HG03565 (cell line): ENCODE measurements around the gene PHTF2.
"Not testable (repeated sequence)": the region's sequence is repeated elsewhere in the genome, so short reads cannot be mapped to it uniquely, and the experiment has no call there.

Experiments used
- ATAC-seq: cut with Tn5 transposase; IDR thresholded peaks from one replicate; pipeline ENCODE4 v1.9.1; 2021; ENCODE audit warnings: mild to moderate bottlenecking, moderate library complexity; ENCODE audit not compliant: unreplicated experiment

PHTF2 gene

DNA sequence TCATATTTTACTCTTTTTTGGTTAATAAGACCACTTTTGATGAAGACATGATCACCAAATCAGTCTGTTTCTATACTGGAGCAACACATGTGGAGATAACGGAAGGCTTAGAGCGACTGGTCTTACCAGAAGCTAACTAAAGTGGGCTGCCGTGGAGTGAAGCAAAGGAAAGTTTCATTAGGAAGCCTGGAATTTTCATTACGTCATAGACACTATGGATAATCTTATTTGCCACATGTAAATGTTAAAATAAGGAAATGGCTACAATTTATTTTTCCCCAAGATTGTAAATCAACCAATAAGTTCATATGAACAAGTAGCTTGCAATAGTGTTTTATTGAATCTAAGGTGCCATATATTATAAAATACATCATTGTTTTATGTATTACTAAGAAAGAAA, 185.4 kb downstream of the PHTF2 start:
- ATAC-seq, result no peak

DNA sequence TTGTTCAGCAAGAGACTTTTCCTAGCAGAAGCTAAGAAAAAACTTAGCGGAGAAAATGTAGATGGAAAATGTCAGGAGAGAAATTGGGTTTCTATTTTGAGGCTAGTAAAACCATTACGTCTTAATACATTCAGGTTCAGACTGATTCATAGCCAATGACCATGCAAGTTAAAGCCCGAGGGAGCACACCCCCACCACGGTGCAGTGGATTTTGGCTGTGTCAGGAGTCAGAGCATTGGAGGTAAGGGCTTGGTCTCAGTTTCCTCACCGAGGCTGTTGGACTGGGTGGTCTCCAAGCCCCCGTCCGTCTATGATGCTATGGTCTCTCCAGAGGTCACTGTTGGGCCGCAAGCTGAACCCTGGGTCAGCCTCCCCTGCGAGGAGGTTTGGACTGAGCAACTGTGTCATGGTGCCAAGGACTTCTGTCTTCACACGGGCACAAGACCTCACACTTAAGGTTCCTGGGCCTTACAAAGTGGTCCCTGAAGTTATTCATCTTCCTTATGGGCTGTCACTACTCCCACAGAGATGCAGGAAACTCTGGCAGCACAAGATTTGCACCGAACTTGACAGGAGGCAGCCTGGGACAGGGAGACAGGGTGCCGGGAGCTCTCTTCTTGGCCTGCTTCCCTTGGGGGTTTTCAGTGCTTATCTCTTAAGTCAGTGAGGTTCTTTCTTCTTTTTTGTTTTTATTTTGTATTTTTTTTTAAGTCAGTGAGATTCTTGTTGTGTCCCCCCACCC, 186.8 kb downstream of the PHTF2 start:
- ATAC-seq, result no peak

DNA sequence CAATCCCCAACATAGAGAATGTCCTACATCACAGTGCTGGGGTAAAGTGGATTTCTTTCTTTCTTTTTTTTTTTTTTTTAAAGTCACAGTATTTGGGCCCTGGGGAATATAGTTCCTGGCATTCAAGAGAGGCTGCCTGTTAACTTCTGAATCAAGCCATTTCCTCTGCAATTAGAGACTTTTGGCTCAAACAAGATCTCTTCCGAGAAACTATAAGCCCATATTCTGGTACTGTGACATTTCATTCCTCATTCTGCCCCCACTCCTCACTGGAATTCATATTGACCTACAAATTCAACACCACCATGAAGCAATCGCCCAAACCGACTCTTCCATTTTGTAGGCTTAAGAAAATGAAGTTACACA, 187.4 kb downstream of the PHTF2 start:
- no peak for ATAC-seq

DNA sequence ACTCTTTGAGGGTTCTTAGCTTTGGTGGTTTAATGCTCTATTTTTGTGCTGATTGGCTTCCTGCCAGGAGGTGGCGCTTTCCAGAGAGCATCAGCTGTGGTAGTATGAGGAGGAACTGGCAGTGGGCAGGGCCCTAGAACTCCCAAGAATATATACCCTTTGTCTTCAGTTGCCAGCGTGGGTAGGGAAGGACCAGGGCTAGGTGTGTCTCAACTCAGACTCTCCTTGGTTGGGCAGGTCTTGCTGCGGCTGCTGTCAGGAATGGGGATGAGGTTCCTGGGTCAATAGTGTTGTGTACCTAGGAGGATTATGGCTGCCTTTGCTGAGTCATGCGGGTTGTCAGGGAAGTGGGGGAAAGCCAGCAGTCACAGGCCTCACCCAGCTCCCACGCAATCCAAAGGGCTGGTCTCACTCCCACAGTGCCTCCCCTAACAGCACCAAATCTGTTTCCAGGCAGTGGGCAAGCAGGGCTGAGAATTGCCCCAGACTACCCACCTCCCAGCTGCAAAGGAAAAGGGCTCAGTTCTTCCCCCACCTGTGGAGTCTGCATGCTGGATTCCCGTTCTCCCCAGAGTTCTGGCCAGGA, 191.5 kb downstream of the PHTF2 start:
- no peak for ATAC-seq

DNA sequence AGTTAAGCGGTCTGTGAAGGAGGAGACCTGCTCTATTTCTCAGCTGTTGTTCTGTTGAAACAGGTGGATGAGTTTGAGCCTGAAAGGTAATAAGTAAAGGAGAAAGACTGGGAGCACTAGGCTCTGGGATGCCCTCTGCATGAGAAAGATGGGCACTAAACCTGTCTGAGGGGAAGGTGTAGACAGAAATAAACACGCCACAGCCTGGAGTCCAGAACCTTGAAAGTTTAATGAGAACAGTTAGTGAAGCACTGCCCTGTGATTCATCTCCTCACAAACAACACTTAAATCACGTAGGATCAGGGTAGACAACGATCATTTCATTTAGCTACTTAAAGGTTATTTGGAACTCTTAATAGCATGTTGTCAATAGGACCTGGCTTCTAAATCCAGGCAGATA, 193.1 kb downstream of the PHTF2 start:
- no peak for ATAC-seq

DNA sequence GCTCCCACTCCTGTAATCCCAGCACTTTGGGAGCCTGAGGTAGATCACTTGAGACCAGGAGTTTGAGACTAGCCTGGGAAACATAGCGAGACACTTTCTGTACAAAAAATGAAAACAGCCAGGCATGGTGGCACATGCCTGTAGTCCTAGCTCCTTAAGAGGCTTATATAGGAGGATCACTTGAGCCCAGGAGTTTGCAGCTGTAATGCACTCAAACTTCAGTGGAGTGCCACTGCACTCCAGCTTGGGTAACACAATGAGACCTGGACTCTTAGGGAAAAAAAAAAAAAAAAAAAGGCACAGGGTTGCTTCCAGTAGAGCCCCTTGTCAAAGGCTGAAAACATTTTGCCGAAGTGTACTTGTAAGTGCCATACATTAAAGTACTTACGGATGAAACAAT, 195.3 kb downstream of the PHTF2 start:
- no peak for ATAC-seq

DNA sequence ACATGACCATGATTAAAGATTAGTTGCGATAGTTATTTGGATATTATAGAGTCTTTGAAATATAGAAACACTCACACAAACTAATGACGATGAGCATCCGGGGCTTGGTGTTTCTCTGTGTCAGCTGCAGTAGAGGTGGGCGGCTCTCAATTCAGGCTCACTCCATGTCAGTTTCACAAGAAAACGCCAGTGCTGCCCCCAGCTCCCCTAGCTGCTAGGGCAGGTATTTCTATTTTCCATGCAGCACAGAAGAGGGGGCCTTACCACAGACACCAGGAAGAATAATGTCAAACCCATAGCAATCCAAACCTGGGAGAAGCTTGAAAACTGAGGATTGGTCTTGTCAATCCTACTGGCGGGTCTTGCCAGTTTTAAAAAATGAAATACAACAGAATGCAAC, 197.1 kb downstream of the PHTF2 start:
- no peak for ATAC-seq

DNA sequence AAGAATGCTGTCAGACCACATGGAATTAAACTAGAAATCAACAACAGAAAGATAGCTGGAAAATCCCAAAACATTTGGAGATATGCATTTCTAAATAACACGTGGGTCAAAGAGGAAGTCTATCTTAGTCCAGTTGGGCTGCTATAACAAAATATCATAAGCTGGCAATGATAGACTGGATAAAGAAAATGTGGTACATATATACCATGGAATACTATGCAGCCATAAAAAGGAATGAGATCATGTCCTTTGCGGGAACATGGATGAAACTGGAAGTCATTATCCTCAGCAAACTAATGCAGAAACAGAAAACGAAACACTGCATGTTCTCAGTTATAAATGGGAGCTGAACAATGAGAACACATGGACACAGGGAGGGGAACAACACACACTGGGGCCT, 200.6 kb downstream of the PHTF2 start:
- not testable (repeated sequence) for ATAC-seq

DNA sequence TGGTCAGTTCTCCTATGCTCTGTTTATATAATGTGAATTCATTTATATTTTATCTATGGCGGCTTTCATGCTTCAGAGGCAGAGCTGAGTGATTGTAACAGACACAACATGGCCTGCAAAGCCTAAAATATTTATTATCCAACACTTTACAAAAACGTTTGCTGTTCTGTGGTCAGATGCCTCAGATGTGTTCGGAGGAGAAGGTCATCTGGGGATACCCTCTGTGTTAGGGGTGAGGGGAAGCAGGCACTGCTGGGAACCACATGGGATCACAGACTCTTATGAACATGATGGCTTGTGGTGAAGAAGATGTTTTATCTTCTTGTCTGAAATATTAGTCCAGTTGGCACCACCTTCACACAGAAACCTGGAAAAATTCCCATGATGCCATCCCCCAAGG, 203.4 kb downstream of the PHTF2 start:
- no peak for ATAC-seq

DNA sequence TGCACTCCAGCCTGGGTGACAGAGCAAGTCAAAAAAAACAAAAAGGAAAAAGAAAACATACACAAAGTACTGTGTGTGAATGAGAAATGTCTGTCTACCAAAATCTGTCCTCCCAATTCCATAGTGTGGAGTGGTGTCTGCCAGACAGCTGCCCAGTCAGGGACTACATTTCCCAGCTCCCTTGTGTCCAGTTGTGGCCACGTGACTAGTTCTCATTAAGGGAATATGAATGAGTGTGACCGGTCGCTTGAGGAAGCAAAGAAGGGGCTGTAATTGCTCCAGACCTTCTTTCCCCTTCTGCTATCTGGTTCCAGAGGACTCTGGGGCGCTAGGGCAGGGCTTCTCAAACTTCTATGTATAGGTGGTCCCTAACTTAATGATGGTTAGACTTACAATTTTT, 204.1 kb downstream of the PHTF2 start:
- no peak for ATAC-seq

DNA sequence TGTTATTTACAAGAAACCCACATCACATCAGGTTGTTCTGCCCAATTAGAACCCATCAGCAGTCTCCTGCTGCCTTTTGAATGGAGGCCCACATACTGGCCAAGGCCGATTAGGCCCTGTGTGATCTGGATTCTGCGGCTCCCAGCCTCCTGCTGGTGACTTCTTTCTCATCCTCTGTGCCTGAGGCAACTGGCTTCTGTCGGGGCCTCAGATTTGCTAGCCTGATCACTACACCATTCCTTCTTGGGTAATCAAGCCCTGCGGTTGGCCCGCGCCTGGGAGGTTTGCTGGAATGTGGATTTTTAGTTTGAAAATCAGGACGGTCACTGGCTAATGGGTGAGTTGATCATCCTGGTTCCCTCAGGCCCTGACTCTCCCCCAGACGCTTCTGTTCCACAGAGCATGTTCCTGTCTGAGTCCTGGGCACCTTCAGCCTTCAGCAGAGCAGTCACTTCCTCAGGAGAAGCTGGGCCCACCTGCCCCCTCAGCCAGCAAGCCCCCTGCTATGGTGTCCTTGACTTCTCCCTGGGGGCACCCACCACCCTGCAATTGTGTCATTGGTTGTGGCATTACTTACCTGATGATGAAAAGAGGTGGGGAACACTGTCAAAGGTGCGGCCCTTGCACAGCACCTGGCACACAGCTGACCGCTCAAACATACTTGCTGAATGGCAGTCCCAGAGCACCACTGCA, 207.6 kb downstream of the PHTF2 start:
- no peak for ATAC-seq
